T-helper 2 cell treated with Interferon-gamma antibody and Interleukin-4, amounts not matched to agents 5 μg/mL and 100 μg/mL, for 36 hours (primary cell): ENCODE results near the gene LENEP.
A peak's percentile ranks its signal among the peaks of the same experiment; 100 is the strongest.
"Not testable (repeated sequence)": the region's sequence is repeated elsewhere in the genome, so short reads cannot be mapped to it uniquely, and the experiment has no call there.

ENCODE experiments used
- DNase-seq: peaks from one replicate; pipeline ENCODE4 v3.0.0; 2021; ENCODE audit warnings: low spot score
- H3K27ac Mint-ChIP-seq: one replicate; pipeline ENCODE4 v1.8.0; 2021; ENCODE audit warnings: mild to moderate bottlenecking, mixed read lengths
- H3K27me3 Mint-ChIP-seq: one replicate; pipeline ENCODE4 v1.8.0; 2021; ENCODE audit warnings: low read depth, mixed read lengths
- H3K36me3 Mint-ChIP-seq: one replicate; pipeline ENCODE4 v1.8.0; 2021; ENCODE audit warnings: low read depth, mixed read lengths
- H3K4me1 Mint-ChIP-seq: one replicate; pipeline ENCODE4 v1.8.0; 2021; ENCODE audit warnings: low read depth, mixed read lengths
- H3K4me3 Mint-ChIP-seq: one replicate; pipeline ENCODE4 v1.8.0; 2022; ENCODE audit warnings: mild to moderate bottlenecking, moderate library complexity, mixed read lengths
- H3K9me3 Mint-ChIP-seq: one replicate; pipeline ENCODE4 v1.8.0; 2021; ENCODE audit warnings: mixed read lengths

Gene LENEP

DNA sequence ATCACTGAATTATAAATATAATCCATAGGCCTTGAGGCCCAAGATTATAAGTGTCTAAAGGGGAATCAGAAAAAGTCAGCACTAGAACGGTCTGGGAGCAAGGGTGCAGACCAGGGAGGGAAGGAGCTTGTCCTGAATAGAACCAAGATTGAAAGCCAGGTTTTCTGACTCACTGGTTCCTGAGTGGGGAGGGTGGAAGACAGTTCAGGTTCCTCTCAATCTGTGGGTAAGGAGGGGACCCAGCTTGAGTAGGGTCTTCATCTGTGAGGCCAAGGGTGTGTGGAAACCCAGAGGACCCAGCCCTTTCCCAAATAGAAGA, 842 bp downstream of the LENEP start:
- Mint-ChIP-seq H3K4me1 (peaks cover 22% of the 10 kb centered on the region), H3K9me3 (no peaks in the 10 kb centered on the region), H3K27me3 (no peaks in the 10 kb centered on the region), H3K36me3 (peaks cover 2% of the 10 kb centered on the region), H3K27ac (peak overlapping the region; percentile 36), H3K4me3 (no peak overlapping the region)
- no peak for DNase-seq

DNA sequence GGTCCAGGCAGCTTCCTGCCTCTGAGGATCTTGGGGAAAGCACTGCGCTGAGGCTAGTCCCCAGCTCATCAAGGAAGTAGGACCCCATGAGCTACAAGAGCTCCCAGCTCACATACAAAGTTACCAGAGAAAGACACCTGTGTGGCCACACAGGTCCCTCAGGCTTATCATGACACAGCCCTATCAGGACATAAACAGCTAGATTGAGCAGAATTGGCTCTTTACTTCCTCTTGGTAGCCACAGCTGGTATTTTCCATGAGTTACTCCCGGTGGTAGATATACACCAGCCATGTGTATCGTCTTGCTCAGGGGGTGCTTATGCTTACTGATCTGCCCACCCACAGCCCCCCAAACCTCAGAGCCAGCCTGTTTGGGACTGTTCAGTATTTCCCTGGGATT, 1.2 kb downstream of the LENEP start:
- H3K4me1 Mint-ChIP-seq: peaks cover 23% of the 10 kb centered on the region
- H3K4me3 Mint-ChIP-seq: no peak overlapping the region
- H3K27ac Mint-ChIP-seq: peak overlapping the region; percentile 62
- H3K9me3 Mint-ChIP-seq: no peaks in the 10 kb centered on the region
- peaks cover 2% of the 10 kb centered on the region for H3K36me3 Mint-ChIP-seq
- no peak for DNase-seq
- H3K27me3 Mint-ChIP-seq: no peaks in the 10 kb centered on the region

DNA sequence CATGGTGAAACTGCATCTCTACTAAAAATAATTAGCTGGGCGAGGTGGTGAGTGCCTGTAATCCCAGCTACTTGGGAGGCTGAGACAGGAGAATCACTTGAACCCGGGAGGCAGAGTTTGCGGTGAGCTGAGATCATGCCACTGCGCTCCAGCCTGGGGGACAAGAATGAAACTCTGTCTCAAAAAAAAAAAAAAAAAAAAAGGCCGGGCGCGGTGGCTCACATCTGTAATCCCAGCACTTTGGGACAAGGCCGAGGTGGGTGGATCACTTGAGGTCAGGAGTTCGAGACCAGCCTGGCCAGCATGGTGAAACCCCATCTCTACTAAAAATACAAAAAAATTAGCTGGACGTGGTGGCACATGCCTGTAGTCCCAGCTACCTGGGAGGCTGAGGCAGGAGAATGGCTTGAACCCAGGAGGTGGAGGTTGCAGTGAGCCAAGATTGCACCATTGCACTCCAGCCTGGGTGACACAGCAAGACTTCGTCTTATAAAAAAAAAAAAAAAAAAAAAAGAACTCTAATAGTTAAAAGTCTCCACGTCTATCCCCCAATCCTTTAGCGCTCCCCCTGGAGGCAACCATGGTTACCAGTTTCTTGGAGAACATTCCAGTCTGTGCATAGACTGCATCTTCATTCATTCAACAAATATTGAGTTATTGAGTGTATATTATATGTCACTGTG, 2.1 kb downstream of the LENEP start:
- not testable (repeated sequence) for DNase-seq, H3K4me3 Mint-ChIP-seq, H3K27me3 Mint-ChIP-seq, H3K9me3 Mint-ChIP-seq, H3K36me3 Mint-ChIP-seq
- H3K27ac Mint-ChIP-seq: peak overlapping the region; percentile 62
- peaks cover 27% of the 10 kb centered on the region for H3K4me1 Mint-ChIP-seq

DNA sequence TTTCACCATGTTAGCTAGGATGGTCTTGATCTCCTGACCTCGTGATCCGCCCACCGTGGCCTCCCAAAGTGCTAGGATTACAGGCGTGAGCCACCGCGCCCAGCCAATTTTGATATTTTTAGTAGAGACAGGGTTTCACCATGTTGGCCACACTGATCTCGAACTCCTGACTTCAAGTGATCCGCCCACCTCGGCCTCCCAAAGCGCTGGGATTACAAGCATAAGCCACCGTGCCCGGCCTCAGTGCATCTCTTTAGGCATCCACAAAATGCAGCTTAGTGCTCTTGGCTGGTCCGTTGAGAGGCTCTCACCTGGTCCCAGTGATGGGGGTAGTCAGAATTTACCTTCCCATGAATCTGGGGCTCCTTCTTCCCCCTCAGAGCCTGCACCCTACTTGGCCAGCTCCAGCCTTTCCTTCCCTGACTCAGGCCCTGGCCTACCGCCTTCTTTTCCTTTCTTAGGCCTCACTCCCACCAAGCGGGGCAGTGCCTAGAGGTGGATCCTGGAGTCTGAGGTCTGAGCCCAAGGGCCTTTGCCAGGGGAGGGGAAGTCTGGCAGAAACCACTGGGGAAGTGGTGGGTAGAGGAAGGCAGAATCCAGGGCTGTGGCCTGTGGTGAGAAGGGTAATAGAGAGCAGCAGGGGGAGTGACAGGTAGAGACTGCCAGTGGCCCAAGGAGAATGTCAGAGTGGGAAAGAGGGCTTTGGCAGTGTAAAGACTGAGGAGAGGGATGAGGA, 3.7 kb downstream of the LENEP start:
- DNase-seq: no peak
- Mint-ChIP-seq H3K4me1 (peaks cover 27% of the 10 kb centered on the region), H3K27me3 (no peaks in the 10 kb centered on the region), H3K4me3 (peak overlapping the region; percentile 37), H3K36me3 (no peaks in the 10 kb centered on the region), H3K9me3 (no peaks in the 10 kb centered on the region), H3K27ac (peak overlapping the region; percentile 43)

DNA sequence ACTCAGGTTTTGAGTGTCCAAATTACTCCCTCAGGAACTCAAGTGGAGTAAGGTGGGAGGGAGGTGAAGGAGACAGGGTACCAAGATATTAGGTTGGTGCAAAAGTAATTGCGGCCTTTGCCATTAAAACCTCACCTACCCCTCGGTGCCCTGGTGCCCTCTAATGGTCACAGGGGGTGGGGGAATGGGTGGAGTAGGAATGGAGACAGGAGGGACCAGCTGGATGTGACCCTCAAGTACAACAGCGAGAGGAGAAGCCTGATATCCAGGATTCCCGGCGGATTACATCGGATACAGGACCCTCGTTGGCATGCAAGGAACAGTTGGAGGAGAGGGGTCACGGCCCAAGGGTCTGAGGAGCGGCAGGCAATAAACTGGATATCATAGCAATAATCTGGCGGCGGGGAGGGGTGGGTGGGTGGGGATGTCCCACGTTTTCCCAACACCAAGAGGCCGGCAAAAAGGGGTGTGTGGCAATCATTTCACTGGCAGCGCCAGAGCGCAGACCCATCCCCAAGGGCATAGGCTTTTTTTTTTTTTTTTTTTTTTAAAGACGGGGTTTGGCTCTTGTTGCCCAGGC, 4.9 kb downstream of the LENEP start:
- no peak for DNase-seq
- Mint-ChIP-seq H3K4me1 (peaks cover 27% of the 10 kb centered on the region), H3K9me3 (no peaks in the 10 kb centered on the region), H3K27ac (peak overlapping the region; percentile 63), H3K4me3 (peak overlapping the region; percentile 77), H3K27me3 (no peaks in the 10 kb centered on the region), H3K36me3 (peaks cover 1% of the 10 kb centered on the region)

DNA sequence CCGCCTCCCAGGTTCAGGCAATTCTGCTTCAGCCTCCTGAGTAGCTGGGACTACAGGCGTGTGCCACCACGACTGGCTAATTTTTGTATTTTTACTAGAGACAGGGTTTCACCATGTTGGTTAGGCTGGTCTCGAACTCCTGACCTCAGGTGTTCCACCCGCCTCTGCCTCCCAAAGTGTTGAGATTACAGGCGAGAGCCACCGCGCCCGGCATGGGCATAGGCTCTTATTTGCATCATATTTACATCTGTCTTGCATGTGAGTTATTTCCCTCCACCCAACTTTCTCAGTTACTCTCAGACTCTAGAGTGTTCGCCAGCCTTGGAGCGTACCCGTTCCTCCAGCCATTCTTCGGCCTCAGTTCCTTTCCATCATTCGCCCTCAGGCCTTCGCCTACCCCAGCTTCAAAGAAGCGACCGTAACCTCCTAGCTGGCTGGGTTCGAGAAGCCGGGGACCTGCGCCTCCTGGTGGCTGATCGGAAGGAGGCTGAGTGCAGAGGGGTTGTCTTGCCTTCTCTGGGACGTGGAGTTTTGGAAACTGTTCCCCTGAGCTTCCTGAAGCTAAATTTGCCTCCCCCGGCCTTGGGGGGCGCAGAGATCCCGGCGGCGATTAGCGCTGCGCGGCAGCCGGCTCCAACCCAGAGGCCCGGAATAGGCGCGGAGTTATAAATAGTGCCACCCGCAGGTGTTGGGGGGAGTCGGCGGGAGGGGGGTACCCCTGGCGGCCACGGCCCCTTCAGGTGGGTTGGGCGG, 5.6 kb downstream of the LENEP start:
- Mint-ChIP-seq H3K27ac (peak overlapping the region; percentile 85), H3K27me3 (no peaks in the 10 kb centered on the region), H3K9me3 (no peaks in the 10 kb centered on the region), H3K36me3 (peaks cover 2% of the 10 kb centered on the region), H3K4me3 (peak overlapping the region; percentile 77), H3K4me1 (peaks cover 29% of the 10 kb centered on the region)
- peak; percentile 72 for DNase-seq

DNA sequence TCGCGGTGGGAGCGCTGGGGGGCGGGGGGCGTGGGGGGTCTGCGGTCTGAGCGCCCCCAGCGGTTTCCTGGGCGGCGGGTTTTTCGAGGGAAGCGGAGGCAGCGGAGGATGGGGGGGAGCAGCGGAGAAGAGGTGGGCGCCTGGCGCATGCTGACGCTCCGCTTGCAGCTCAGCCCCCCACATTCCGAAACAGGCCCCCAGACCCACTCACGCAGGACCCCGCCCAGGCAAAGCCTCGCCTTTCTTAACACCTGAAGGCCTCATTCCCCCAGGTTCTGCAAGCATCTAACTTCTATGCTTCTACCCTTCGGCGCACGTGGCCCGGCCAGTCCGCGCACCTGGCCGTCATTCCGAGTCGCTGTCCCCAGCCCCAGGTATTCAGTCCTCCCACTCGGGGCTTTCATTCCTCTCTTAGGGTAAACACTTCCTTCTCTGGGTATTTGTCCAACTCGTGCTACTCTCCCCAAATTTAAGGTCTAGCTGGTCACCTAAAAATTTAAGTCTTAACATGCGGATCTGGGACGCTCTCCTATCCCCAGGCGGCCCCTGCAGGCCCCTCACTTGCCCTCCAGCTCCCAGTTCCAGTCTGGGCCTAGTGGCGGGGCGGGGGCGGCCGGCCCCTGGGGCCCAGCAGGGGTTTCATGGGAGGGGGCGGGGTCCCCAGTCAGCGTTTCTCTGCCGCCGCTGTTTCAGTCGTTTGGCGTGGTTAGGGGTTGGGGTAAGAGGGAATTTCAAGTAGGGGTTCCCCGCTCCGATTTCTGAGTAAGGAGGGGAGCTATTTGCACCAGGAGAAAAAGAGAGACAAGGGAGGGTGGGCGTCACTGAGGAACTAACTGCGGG, 6.4 kb downstream of the LENEP start:
- Mint-ChIP-seq H3K9me3 (no peaks in the 10 kb centered on the region), H3K4me1 (peaks cover 34% of the 10 kb centered on the region), H3K27ac (peak overlapping the region; percentile 93), H3K4me3 (peak overlapping the region; percentile 99), H3K27me3 (no peaks in the 10 kb centered on the region), H3K36me3 (peaks cover 7% of the 10 kb centered on the region)
- peak; percentile 83 for DNase-seq

DNA sequence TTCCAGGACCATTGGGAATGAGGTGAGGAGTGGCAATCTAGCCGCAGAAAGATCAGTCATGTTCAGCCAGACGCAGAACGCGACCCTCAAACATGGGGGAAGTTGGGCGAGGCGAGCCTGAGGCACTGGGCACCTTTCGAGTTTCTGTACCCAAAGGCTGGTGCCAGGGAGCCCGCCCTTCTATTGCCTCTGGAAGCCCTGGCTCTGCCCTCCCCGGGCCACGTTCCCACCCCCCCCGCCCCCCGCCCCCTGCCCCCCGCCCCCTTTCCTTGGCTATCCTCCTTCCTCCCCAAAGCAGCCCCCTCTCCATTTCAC, 7.0 kb downstream of the LENEP start:
- H3K36me3 Mint-ChIP-seq: peaks cover 7% of the 10 kb centered on the region
- no peaks in the 10 kb centered on the region for H3K27me3 Mint-ChIP-seq
- no peaks in the 10 kb centered on the region for H3K9me3 Mint-ChIP-seq
- H3K27ac Mint-ChIP-seq: peak overlapping the region; percentile 93
- H3K4me3 Mint-ChIP-seq: peak overlapping the region; percentile 99
- DNase-seq: no peak
- peaks cover 35% of the 10 kb centered on the region for H3K4me1 Mint-ChIP-seq

DNA sequence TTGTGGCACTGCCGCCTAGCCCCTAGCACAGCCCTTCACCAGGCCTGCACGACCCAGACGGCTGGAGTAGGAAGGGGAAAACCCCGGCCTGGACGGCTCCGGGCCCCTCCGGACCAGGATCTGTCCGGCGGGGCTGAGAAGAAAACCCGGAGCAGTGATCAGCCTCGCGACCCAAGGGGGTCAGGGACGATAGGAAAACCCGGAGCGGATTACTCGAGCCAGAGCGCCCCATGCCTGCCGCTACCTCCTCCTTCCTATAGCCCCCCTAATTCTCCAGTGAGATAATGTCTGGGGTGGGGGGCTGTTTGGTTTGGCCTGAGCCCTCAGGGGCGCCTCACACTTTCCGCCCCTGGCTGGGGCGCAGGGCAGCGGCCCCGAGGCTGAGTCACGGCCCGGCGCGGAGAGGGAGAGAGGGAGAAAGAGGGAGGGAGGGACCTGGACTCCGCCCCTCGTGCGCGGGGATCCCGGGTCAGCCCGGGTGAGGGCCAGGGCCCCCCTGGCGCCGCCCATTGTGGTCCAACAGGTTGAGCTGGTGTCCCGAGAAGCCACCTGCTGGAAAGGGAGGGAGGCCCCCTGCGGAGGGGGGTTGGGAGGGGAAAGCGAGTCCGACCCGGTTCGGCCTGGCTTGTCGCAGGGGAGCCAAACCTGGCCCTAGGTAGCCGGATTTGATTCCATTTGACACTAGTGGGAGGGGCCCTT, 7.5 kb downstream of the LENEP start:
- Mint-ChIP-seq H3K27ac (peak overlapping the region; percentile 93), H3K9me3 (no peaks in the 10 kb centered on the region), H3K4me1 (peaks cover 38% of the 10 kb centered on the region), H3K36me3 (peaks cover 7% of the 10 kb centered on the region), H3K27me3 (no peaks in the 10 kb centered on the region), H3K4me3 (peak overlapping the region; percentile 99)
- DNase-seq: peak; percentile 90

DNA sequence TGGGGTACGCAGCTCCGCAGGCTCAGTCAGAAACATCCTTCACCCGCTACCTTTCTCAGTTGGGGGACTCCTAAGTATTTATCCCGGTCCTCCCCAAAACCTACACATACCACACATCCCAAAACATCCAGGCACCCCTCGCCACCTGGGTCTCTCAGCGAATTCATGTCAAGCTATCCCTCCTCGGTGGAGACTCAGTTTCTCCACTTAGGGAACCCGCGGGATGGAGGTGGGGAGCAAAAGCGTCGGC, 8.0 kb downstream of the LENEP start:
- Mint-ChIP-seq H3K36me3 (peaks cover 7% of the 10 kb centered on the region), H3K27ac (peak overlapping the region; percentile 93), H3K27me3 (no peaks in the 10 kb centered on the region), H3K4me1 (peaks cover 42% of the 10 kb centered on the region), H3K4me3 (peak overlapping the region; percentile 99), H3K9me3 (no peaks in the 10 kb centered on the region)
- DNase-seq: no peak

DNA sequence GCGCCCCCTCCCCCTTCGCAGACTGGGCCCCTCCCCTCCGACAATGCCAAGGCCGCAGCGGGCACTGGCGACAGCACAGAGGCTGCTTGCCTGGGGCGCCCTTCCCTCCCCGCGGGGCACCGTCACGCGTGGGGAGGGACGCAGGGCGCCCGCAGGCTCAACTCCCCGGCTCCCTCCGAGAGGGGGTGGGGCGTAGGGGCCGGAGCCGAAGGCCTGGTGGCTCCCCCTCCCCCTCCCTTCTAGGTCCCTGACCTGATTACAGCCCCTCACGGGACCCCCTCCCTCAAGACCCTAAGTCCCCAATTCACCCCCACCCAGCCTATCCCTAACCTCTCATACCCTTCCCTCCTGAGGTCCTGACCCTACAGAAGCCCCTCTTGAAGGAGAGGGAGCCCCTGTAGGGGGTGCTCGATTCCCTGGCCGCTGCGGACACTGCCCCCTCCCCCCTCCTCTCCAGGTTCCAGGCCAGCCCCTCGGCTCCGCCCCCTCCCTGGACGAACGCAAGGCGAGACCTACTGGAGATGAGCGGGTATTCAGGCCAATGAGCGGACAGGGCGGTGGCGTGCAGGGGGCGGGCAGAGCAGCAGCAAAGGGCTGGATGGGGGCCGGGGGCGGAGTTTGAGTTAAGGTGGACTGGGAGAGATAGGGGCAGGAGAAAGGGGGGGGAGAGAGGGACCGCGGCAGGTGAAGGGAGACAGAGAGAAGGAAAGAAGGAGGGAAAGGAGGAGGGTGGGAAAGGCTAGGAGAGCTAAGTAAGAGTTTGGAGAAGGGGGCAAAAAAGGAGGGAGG, 8.5 kb downstream of the LENEP start:
- Mint-ChIP-seq H3K36me3 (peaks cover 7% of the 10 kb centered on the region), H3K9me3 (no peaks in the 10 kb centered on the region), H3K4me3 (peak overlapping the region; percentile 99), H3K4me1 (peaks cover 47% of the 10 kb centered on the region), H3K27ac (peak overlapping the region; percentile 93), H3K27me3 (no peaks in the 10 kb centered on the region)
- DNase-seq: peak; percentile 99

DNA sequence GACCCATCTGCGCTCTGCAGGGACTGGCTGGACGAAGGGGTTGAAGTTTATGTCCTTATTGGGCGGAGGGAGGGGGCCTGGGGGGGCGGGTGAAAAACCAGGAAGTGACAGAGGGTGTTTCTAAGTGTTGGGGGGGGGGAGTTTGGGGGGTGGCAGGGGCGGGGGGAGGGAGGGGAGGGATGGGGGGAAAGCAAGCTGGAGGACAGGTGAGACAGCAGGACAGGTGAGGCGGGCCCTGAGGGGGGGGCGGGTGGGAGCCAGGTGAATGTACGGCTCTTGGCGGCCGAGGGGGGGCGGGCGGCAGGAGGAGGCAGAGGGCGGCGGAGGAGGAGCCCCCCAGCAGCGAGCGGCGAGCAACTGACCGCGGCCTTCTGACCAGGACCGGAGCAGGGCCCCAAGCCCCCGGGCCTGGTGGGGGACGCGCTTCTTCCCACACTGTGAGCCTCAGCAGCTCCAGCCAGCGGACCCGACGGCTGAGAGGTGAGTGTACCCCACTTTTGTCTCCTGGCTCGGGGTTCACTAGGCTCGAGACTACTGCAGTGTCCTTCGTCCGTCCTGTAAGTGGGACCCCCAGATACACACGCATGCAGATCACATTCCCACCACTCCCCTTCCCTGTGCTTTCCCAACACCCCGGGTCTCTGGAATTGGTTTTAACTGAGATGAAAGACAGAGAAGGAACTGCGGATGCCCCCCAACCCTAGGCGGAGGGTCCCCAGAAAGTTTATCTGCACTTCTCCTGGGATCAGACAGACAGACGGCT, 9.3 kb downstream of the LENEP start, which contains the start of gene ZBTB7B:
ZBTB7B (plus strand) TSS at position 339 of the 763 bp plus-strand sequence. CDS start 11,859 bp downstream, outside the sequence.
- no peak for DNase-seq
- Mint-ChIP-seq H3K36me3 (peaks cover 7% of the 10 kb centered on the region), H3K4me3 (peak within 1 kb of the TSS; percentile 99), H3K4me1 (peaks cover 46% of the 10 kb centered on the region), H3K27ac (peak within 1 kb of the TSS; percentile 93), H3K27me3 (no peaks in the 10 kb centered on the region), H3K9me3 (no peaks in the 10 kb centered on the region)
